Measurements from ENCODE around the gene PDSS1. TPM values are rescaled to one million over a fixed set of nuclear protein-coding genes. Genes with fewer than 3 reads are reported as not detected.

PDSS1 gene
- total and polyA plus RNA-seq, 5 experiments from 2014 or later: 2.9 to 6.0 (median 3.9) TPM

- H3K36me3 Mint-ChIP-seq: peaks cover 3 to 64% (median 4%) of the 10 kb centered on the region in 3 donors
- H3K27ac Mint-ChIP-seq: peak overlapping the region in 8 of 10 donors; percentile 5 to 82 (median 53)
Observed at GRCh38 chr10:26755443-26755903, 58.0 kb downstream of the PDSS1 start.

GRCh38 chr10:26759008-26759407, 61.5 kb downstream of the PDSS1 start:
- Mint-ChIP-seq H3K27me3 (no peaks in the 10 kb centered on the region), H3K9me3 (no peaks in the 10 kb centered on the region), H3K4me3 (no peak overlapping the region), H3K4me1 (peaks cover 3 to 12% (median 8%) of the 10 kb centered on the region in 4 donors), H3K36me3 (peaks cover 3 to 59% (median 4%) of the 10 kb centered on the region in 3 donors), H3K27ac (peak overlapping the region in 2 of 10 donors; percentile 59 to 72)
- no peak for DNase-seq
- POLR2A ChIA-PET: interaction anchor here (0.5 kb wide), 1 partner anchor 69 kb away, joined by 3 read pairs; no protein-coding TSS in a partner anchor
- no peak for ATAC-seq

More at GRCh38 chr10:26755443-26755903, 58.0 kb downstream of the PDSS1 start:
- peak overlapping the region in 1 of 10 donors; percentile 36 for H3K4me3 Mint-ChIP-seq
- no peaks in the 10 kb centered on the region for H3K27me3 Mint-ChIP-seq
- POLR2A ChIA-PET: no interaction called here
- no peak for DNase-seq
- H3K4me1 Mint-ChIP-seq: peaks cover 0 to 10% (median 5%) of the 10 kb centered on the region in 4 donors
- no peaks in the 10 kb centered on the region for H3K9me3 Mint-ChIP-seq
- no peak for ATAC-seq

- POLR2A ChIA-PET: no interaction called here
- Mint-ChIP-seq H3K36me3 (peaks cover 0 to 69% (median 11%) of the 10 kb centered on the region in 3 donors), H3K4me3 (no peak overlapping the region), H3K27me3 (no peaks in the 10 kb centered on the region), H3K9me3 (no peaks in the 10 kb centered on the region), H3K27ac (peak overlapping the region in 1 of 10 donors; percentile 20), H3K4me1 (peaks cover 2 to 7% (median 6%) of the 10 kb centered on the region in 4 donors)
- no peak for DNase-seq
- no peak for ATAC-seq
Observed at GRCh38 chr10:26765549-26765948, 68.0 kb downstream of the PDSS1 start.

DNA sequence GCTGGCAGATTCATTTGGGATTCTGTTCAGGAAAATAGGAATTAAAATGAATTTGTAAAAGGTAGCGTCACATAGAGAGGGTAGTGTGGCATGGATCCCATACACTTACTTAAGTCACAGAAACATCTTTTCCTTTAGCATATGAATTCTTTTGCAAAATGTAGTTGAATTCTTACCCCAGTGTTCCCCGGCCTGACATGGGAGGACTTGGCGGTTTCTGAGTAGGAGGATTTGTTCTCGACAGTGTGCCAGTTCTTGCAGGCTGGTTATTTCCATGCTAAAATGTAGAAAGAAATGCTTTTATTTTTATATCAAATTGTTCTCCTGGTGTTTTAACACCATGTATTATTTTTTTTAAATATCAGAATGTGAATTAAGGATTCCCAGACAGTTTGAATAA, 72.6 kb downstream of the PDSS1 start:
- no peak overlapping the region for H3K27ac Mint-ChIP-seq
- peaks cover 0 to 56% (median 15%) of the 10 kb centered on the region in 3 donors for H3K36me3 Mint-ChIP-seq
- H3K4me1 Mint-ChIP-seq: peaks cover 4 to 40% (median 34%) of the 10 kb centered on the region in 4 donors
- DNase-seq (no peak), ATAC-seq (no peak)
- POLR2A ChIA-PET: no interaction called here
- no peak overlapping the region for H3K4me3 Mint-ChIP-seq
- H3K9me3 Mint-ChIP-seq: no peaks in the 10 kb centered on the region
- H3K27me3 Mint-ChIP-seq: no peaks in the 10 kb centered on the region

GRCh38 chr10:26773633-26774032, 76.1 kb downstream of the PDSS1 start:
- no peak for ATAC-seq
- H3K36me3 Mint-ChIP-seq: peaks cover 0 to 41% (median 9%) of the 10 kb centered on the region in 3 donors
- peaks cover 17 to 66% (median 60%) of the 10 kb centered on the region in 4 donors for H3K4me1 Mint-ChIP-seq
- peak overlapping the region in 7 of 10 donors; percentile 6 to 72 (median 51) for H3K27ac Mint-ChIP-seq
- POLR2A ChIA-PET: no interaction called here
- no peaks in the 10 kb centered on the region for H3K27me3 Mint-ChIP-seq
- no peaks in the 10 kb centered on the region for H3K9me3 Mint-ChIP-seq
- no peak for DNase-seq
- peak overlapping the region in 2 of 10 donors; percentile 3 to 11 for H3K4me3 Mint-ChIP-seq

DNA sequence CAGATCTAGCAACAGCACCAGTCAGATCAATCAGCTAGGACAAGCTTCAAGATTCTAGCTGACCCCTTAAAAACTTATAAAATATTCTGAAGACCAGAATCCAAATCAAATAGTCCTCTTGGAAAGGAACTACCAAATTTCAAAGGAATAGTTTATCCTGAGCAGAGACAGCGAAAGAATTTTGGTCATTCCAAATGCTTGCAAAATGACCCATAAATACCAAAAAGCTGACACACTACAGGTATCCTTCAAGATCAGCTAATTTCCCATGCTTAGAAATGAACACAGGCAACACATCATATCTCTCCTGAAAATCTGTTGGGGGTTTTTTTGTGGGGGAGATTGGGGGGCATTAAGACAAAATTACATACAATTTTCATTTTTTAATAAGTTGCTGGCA, 78.8 kb downstream of the PDSS1 start:
- Mint-ChIP-seq H3K27me3 (no peaks in the 10 kb centered on the region), H3K27ac (peak overlapping the region in 5 of 10 donors; percentile 10 to 49 (median 37)), H3K4me3 (no peak overlapping the region), H3K4me1 (peaks cover 25 to 83% (median 78%) of the 10 kb centered on the region in 4 donors), H3K36me3 (peaks cover 0 to 20% (median 12%) of the 10 kb centered on the region in 3 donors), H3K9me3 (no peaks in the 10 kb centered on the region)
- ATAC-seq: no peak
- DNase-seq: no peak
- POLR2A ChIA-PET: no interaction called here

- H3K9me3 Mint-ChIP-seq: no peaks in the 10 kb centered on the region
- H3K4me3 Mint-ChIP-seq: peak overlapping the region in 1 of 10 donors; percentile 12
- ATAC-seq (no peak), DNase-seq (no peak)
- POLR2A ChIA-PET: no interaction called here
- peaks cover 33 to 87% (median 84%) of the 10 kb centered on the region in 4 donors for H3K4me1 Mint-ChIP-seq
- peak overlapping the region in 7 of 10 donors; percentile 41 to 74 (median 62) for H3K27ac Mint-ChIP-seq
- H3K36me3 Mint-ChIP-seq: peaks cover 0 to 20% (median 8%) of the 10 kb centered on the region in 3 donors
- H3K27me3 Mint-ChIP-seq: no peaks in the 10 kb centered on the region
Observed at GRCh38 chr10:26777686-26778085, 80.2 kb downstream of the PDSS1 start.

DNA sequence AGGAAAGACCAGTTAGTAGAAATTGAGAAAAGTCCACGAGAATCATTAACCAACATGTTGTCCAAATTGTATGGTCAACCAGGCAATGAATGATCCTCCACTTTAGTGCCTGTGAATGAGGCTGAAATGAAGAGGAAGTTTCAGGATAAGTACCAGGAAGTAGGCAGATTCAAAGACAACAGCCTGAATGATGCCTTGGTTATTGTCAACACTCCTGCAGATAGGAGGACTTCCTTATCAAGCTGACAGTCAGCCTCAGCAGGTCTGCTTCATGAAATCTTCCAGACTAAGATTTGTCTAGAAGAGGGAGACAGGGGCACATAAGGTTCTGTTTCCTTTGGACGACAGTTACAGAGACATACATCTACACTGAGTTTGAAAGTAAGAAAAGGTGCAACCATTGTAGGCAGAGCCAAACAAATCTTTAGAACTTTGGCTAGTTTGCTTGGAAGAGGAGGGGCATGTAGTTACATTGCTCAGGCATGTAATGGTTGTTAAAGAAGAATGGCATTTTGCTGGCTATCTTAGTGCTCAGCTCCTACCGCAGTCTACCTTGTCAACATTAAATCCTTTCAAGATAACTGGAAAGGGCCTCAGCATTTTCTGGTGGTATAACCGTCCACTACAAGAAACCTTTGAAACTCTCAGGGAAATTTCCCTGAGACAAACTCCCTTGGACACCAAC, 81.8 kb downstream of the PDSS1 start:
- peak overlapping the region in 1 of 10 donors; percentile 29 for H3K4me3 Mint-ChIP-seq
- H3K9me3 Mint-ChIP-seq: no peaks in the 10 kb centered on the region
- no peak for ATAC-seq
- POLR2A ChIA-PET: no interaction called here
- no peaks in the 10 kb centered on the region for H3K27me3 Mint-ChIP-seq
- no peak for DNase-seq
- H3K27ac Mint-ChIP-seq: peak overlapping the region in 6 of 10 donors; percentile 12 to 74 (median 44)
- peaks cover 38 to 92% (median 87%) of the 10 kb centered on the region in 4 donors for H3K4me1 Mint-ChIP-seq
- peaks cover 0 to 17% (median 8%) of the 10 kb centered on the region in 3 donors for H3K36me3 Mint-ChIP-seq

DNA sequence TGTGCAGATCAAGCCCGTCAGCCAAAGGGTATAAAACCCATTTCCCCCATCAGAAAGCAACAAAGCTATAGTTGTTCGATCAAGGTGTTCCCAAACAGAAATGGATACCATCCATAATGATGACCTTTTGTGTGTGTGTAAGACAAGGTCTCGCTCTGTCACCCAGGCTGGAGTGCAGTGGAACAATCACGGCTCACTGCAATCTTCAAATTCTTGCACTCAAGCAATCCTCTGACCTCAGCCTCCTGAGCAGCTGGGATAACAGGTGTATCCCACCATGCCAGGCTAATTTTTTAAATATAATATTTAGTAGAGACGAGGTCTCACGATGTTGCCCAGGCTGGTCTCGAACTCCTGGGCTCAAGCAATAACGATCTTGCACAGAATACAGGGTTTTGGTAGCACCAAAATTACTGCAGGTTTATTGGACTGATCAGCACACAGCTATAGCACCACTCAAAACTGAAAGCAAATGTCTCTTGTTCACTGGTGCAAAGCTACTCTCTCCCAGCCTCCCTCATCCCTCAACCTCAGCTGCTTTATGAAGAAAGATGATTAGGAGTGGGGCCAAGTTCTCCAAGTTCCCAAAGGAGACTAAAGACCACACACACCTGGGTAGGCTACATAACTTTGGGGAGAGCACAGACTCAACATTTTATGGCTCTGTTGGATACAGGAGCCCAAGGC, 82.7 kb downstream of the PDSS1 start:
- POLR2A ChIA-PET: no interaction called here
- DNase-seq: no peak
- Mint-ChIP-seq H3K36me3 (peaks cover 0 to 19% (median 8%) of the 10 kb centered on the region in 3 donors), H3K27ac (peak overlapping the region in 6 of 10 donors; percentile 9 to 74 (median 56)), H3K9me3 (no peaks in the 10 kb centered on the region), H3K4me1 (peaks cover 40 to 93% (median 90%) of the 10 kb centered on the region in 4 donors), H3K4me3 (peak overlapping the region in 4 of 10 donors; percentile 12 to 43 (median 26)), H3K27me3 (no peaks in the 10 kb centered on the region)
- no peak for ATAC-seq

DNA sequence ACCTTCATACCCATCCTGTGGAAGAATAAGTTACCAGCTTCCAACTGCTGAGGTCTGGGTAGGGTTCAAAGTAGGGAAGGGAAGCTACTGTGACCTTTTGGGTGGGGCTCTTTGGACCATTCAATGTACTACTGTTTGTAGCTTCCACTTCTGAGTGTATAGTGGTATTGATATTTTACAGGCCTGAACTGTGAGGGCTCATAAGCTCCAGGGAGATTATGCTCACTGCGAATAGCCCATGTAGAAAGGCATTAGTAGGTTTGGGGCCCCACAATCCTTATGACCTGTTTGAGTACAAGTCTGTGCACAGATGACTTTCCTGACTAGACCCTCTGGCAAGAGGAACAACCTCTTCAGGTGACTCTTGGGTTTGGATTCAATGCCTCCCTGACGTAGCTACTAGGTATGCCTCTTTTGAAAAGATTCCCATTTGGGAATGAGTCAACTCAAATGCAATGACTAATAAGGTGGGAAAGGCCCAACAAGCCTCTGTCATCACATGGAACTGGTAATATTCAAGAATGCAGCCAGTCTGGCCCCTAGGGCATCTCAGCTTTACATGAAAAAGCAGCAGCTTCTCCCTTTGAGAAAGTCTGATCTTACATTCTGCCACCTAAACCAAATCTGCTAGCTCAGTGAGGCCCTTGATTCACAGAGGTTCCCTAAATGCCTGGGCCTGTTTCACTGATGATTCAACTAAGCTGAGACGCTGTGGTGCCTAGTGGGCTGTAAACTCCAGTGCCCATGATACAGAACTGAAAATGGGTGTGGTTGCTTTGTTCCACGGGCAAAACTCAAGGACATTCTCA, 83.5 kb downstream of the PDSS1 start:
- ATAC-seq: peak in 1 of 2 donors; percentile 54
- H3K27ac Mint-ChIP-seq: peak overlapping the region in 6 of 10 donors; percentile 22 to 74 (median 46)
- peak overlapping the region in 6 of 10 donors; percentile 6 to 67 (median 34) for H3K4me3 Mint-ChIP-seq

GRCh38 chr10:26781797-26782196, 84.3 kb downstream of the PDSS1 start:
- Mint-ChIP-seq H3K27me3 (no peaks in the 10 kb centered on the region), H3K9me3 (no peaks in the 10 kb centered on the region), H3K36me3 (peaks cover 0 to 24% (median 6%) of the 10 kb centered on the region in 3 donors), H3K4me3 (peak overlapping the region in 4 of 10 donors; percentile 18 to 50 (median 26)), H3K4me1 (peaks cover 43 to 94% (median 93%) of the 10 kb centered on the region in 4 donors), H3K27ac (peak overlapping the region in 6 of 10 donors; percentile 12 to 74 (median 40))
- POLR2A ChIA-PET: interaction anchor here (0.7 to 1.5 kb wide), 2 partner anchors 33 to 79 kb away, joined by 3 to 4 read pairs; partner anchors contain the start of gene ABI1
- ATAC-seq: no peak
- no peak for DNase-seq

More for the DNA sequence above, 83.5 kb downstream of the PDSS1 start:
- Mint-ChIP-seq H3K27me3 (no peaks in the 10 kb centered on the region), H3K9me3 (no peaks in the 10 kb centered on the region), H3K4me1 (peaks cover 39 to 92% (median 90%) of the 10 kb centered on the region in 4 donors), H3K36me3 (peaks cover 0 to 20% (median 5%) of the 10 kb centered on the region in 3 donors)
- POLR2A ChIA-PET: interaction anchor here (1.5 kb wide), 1 partner anchor 80 kb away, joined by 4 read pairs; the partner anchor contains the start of gene ABI1
- no peak for DNase-seq

DNA sequence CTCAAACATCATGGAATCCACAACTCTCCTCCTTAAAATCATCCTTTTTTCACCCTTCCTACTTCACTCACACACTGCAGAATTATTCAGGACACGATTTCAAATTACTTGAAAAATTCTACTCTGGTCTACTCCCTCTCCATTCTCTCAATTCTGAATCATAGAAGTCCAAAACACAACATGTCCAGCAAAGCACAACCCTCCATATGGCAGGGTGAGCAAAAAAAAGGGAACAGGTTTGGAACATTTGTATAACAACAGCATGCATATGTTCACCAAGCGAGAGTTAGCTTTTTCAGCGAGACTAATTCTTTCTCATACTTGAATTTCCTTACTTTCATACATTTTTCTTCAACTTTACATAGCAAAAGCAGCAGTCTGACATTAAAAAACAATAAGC, 89.9 kb downstream of the PDSS1 start:
- DNase-seq (no peak), ATAC-seq (no peak)
- POLR2A ChIA-PET: interaction anchor here (1.0 kb wide), 1 partner anchor 18 kb away, joined by 3 read pairs; no protein-coding TSS in a partner anchor
- Mint-ChIP-seq H3K36me3 (peaks cover 0 to 46% (median 30%) of the 10 kb centered on the region in 3 donors), H3K27me3 (no peaks in the 10 kb centered on the region), H3K4me3 (no peak overlapping the region), H3K4me1 (peaks cover 39 to 82% (median 70%) of the 10 kb centered on the region in 4 donors), H3K9me3 (no peaks in the 10 kb centered on the region), H3K27ac (peak overlapping the region in 5 of 10 donors; percentile 21 to 73 (median 39))
